H1 (cell line): Measurements from ENCODE around the gene NABP1. TPM values are rescaled to one million over a fixed set of nuclear protein-coding genes. Genes with fewer than 3 reads are reported as not detected.

Experiments
- CTCF ChIA-PET: fragments of 300-600 bp; sonication (Branson Sonifier 250); formaldehyde crosslinking; loops from one replicate; lab custom pipeline; 2021; ENCODE audit not compliant: partially characterized antibody; lab: Charles Lee
- POLR2A ChIA-PET: fragments of 300-600 bp; sonication (Branson Sonifier 250); formaldehyde crosslinking; loops from one replicate; lab custom pipeline; 2021; ENCODE audit warnings: inconsistent platforms; ENCODE audit not compliant: partially characterized antibody; lab: Charles Lee
- DNase-seq, 2 experiments: peaks; one replicate each; pipeline versions ENCODE4 v3.0.0 to v3.0.0-alpha.2; 2010 to 2022; ENCODE audit warnings: low spot score in 2 of 2, low read depth in 1 of 2, mixed read lengths in 1 of 2
- FAIRE-seq: peaks from 2 replicates; lab custom pipeline; 2011; peaks lifted over from hg19 to GRCh38; lab: Jason Lieb, UNC
- H2AFZ ChIP-seq: 2 replicates; pipeline ENCODE4 v1.8.1; 2012; ENCODE audit warnings: low read length, inconsistent platforms
- H2AK5ac ChIP-seq: 2 replicates; pipeline ENCODE4 v1.6.1; 2013; ENCODE audit warnings: low read depth, low read length
- H2BK120ac ChIP-seq: replicated peaks from 2 replicates; pipeline ENCODE3; 2013; ENCODE audit warnings: low read depth, low read length, inconsistent platforms
- H2BK12ac ChIP-seq: 2 replicates; pipeline ENCODE4 v1.6.1; 2013; ENCODE audit warnings: low read depth, low read length
- H2BK15ac ChIP-seq: 2 replicates; pipeline ENCODE4 v1.6.1; 2013; ENCODE audit warnings: low read length
- H2BK20ac ChIP-seq: 2 replicates; pipeline ENCODE4 v1.6.1; 2013; ENCODE audit warnings: low read length
- H2BK5ac ChIP-seq: 2 replicates; pipeline ENCODE4 v1.6.1; 2013; ENCODE audit warnings: low read depth, low read length
- H3K14ac ChIP-seq: 2 replicates; pipeline ENCODE4 v1.6.1; 2013; ENCODE audit warnings: inconsistent platforms; ENCODE audit not compliant: insufficient read length
- H3K18ac ChIP-seq: 2 replicates; pipeline ENCODE4 v1.6.1; 2013; ENCODE audit warnings: low read length; ENCODE audit errors: extremely low read depth
- H3K23ac ChIP-seq: 2 replicates; pipeline ENCODE4 v1.6.1; 2013; ENCODE audit warnings: inconsistent platforms; ENCODE audit not compliant: insufficient read length
- H3K23me2 ChIP-seq: 2 replicates; pipeline ENCODE4 v1.6.1; 2013; ENCODE audit warnings: low read depth, low read length
- H3K27ac ChIP-seq: 2 replicates; pipeline ENCODE4 v1.6.1; 2011; ENCODE audit warnings: low read depth, low read length, inconsistent platforms
- H3K27me3 ChIP-seq, 4 experiments: replicated peaks in 1 of 4; 1 replicate in 1 of 4; 2 replicates in 3 of 4; pipeline versions ENCODE4 v1.6.1 to v1.8.1; 2011 to 2013; ENCODE audit warnings: low read length in 3 of 4, mild to moderate bottlenecking in 3 of 4, inconsistent platforms in 2 of 4, mixed read lengths in 2 of 4, moderate library complexity in 1 of 4; ENCODE audit not compliant: control insufficient read depth in 3 of 4, insufficient read depth in 3 of 4; ENCODE audit errors: extremely low read depth in 1 of 4
- H3K36me3 ChIP-seq, 4 experiments: 2 replicates each; pipeline versions ENCODE4 v1.6.1 to v1.8.1; 2011 to 2013; ENCODE audit warnings: mild to moderate bottlenecking in 4 of 4, low read length in 3 of 4, moderate library complexity in 2 of 4, control low read depth in 1 of 4, inconsistent platforms in 1 of 4; ENCODE audit not compliant: insufficient read depth in 4 of 4, control insufficient read depth in 2 of 4
- H3K4ac ChIP-seq: replicated peaks from 2 replicates; pipeline ENCODE3; 2013; ENCODE audit warnings: low read length, low read depth, mixed read lengths, inconsistent platforms; ENCODE audit not compliant: insufficient read length
- H3K4me1 ChIP-seq, 4 experiments: replicated peaks in 1 of 4; 1 replicate in 1 of 4; 2 replicates in 3 of 4; pipeline versions ENCODE4 v1.6.1 to v1.8.1; 2011 to 2013; ENCODE audit warnings: low read length in 3 of 4, inconsistent platforms in 2 of 4, mixed read lengths in 1 of 4; ENCODE audit not compliant: insufficient read depth in 4 of 4, control insufficient read depth in 3 of 4
- H3K4me2 ChIP-seq, 2 experiments: 2 replicates each; pipeline versions ENCODE4 v1.6.1 to v1.8.1; 2011 to 2013; ENCODE audit warnings: low read depth in 2 of 2, low read length in 2 of 2, control low read depth in 1 of 2, inconsistent platforms in 1 of 2, mild to moderate bottlenecking in 1 of 2; ENCODE audit not compliant: insufficient read depth in 1 of 2
- H3K4me3 ChIP-seq, 4 experiments: fragments of 200-600, 300-600 bp in 1 of 4; sonication (generic), shearing (Covaris generic), sonication (Bioruptor Twin) in 1 of 4; 2 replicates each; pipeline versions ENCODE4 v1.5.1 to v1.8.1; 2011 to 2016; ENCODE audit warnings: low read length in 4 of 4, low read depth in 3 of 4, control low read depth in 2 of 4, inconsistent platforms in 2 of 4, mild to moderate bottlenecking in 2 of 4, mixed read lengths in 1 of 4, moderate library complexity in 1 of 4; ENCODE audit not compliant: insufficient read depth in 2 of 4; ENCODE audit errors: extremely low read depth in 1 of 4
- H3K56ac ChIP-seq: replicated peaks from 2 replicates; pipeline ENCODE3; 2013; ENCODE audit warnings: low read depth, mild to moderate bottlenecking, mixed read lengths, low read length, inconsistent platforms; ENCODE audit not compliant: insufficient read length
- H3K79me1 ChIP-seq: 2 replicates; pipeline ENCODE4 v1.6.1; 2013; ENCODE audit warnings: low read depth, low read length, control low read depth
- H3K79me2 ChIP-seq, 2 experiments: 2 replicates each; pipeline versions ENCODE4 v1.6.1 to v1.8.1; 2012 to 2013; ENCODE audit warnings: low read length in 2 of 2, mild to moderate bottlenecking in 2 of 2, inconsistent platforms in 1 of 2; ENCODE audit not compliant: insufficient read depth in 2 of 2, control insufficient read depth in 1 of 2
- H3K9ac ChIP-seq, 4 experiments: replicated peaks in 1 of 4; 1 replicate in 1 of 4; 2 replicates in 3 of 4; pipeline versions ENCODE4 v1.6.1 to v1.8.1; 2011 to 2013; ENCODE audit warnings: low read depth in 3 of 4, low read length in 3 of 4, control low read depth in 2 of 4, mild to moderate bottlenecking in 2 of 4, moderate library complexity in 2 of 4, inconsistent platforms in 1 of 4; ENCODE audit errors: extremely low read depth in 1 of 4
- H3K9me3 ChIP-seq, 2 experiments: 2 replicates each; pipeline versions ENCODE4 v1.6.1 to v1.8.1; 2012 to 2013; ENCODE audit warnings: mild to moderate bottlenecking in 2 of 2, moderate library complexity in 2 of 2, control low read depth in 1 of 2, inconsistent platforms in 1 of 2, low read depth in 1 of 2, low read length in 1 of 2, mixed read lengths in 1 of 2; ENCODE audit not compliant: insufficient read depth in 2 of 2
- H4K20me1 ChIP-seq, 2 experiments: replicated peaks in 1 of 2; 2 replicates each; pipeline versions ENCODE3 to v1.8.1; 2011 to 2013; ENCODE audit warnings: inconsistent platforms in 2 of 2, low read length in 2 of 2, mild to moderate bottlenecking in 1 of 2; ENCODE audit not compliant: insufficient read depth in 2 of 2, control insufficient read depth in 1 of 2
- H4K5ac ChIP-seq: 2 replicates; pipeline ENCODE4 v1.6.1; 2013; ENCODE audit warnings: low read length, low read depth, mixed read lengths, inconsistent platforms; ENCODE audit not compliant: insufficient read length
- H4K8ac ChIP-seq: 2 replicates; pipeline ENCODE4 v1.8.0; 2013; ENCODE audit warnings: mild to moderate bottlenecking, moderate library complexity, low read length, inconsistent platforms; ENCODE audit not compliant: insufficient read depth; ENCODE audit errors: extremely low read depth
- H4K91ac ChIP-seq: replicated peaks from 2 replicates; pipeline ENCODE3; 2013; ENCODE audit warnings: low read length, mixed read lengths, inconsistent platforms; ENCODE audit not compliant: insufficient read length
- POLR2A ChIP-seq, 2 experiments: IDR thresholded peaks; 1 replicate in 1 of 2; 2 replicates in 1 of 2; pipeline ENCODE4 v1.6.1; 2011; ENCODE audit warnings: low read depth in 2 of 2, low read length in 2 of 2, mild to moderate bottlenecking in 2 of 2; ENCODE audit errors: control extremely low read depth in 1 of 2
- WGBS, 2 experiments: shearing (Covaris generic) in 1 of 2; methylation state at CpG; one replicate each; pipeline versions ENCODE4 v1.1.6 to v1.1.7; 2013 to 2015; ENCODE audit warnings: low lambda C conversion rate in 2 of 2, mixed read lengths in 2 of 2, inconsistent platforms in 1 of 2, low coverage in 1 of 2, missing lambda C conversion rate in 1 of 2; ENCODE audit not compliant: insufficient replicate concordance in 2 of 2, insufficient coverage in 1 of 2, insufficient read length in 1 of 2; ENCODE audit errors: extremely low coverage in 1 of 2, missing lambda C conversion rate in 1 of 2; 5-methylcytosine and 5-hydroxymethylcytosine counted together
- polyA plus RNA-seq, 7 experiments: library from polyadenylated mRNA; depleted of rRNA in 3 of 7; stranded (reverse) in 5 of 7; unstranded in 2 of 7; fragments of >200 nt in 5 of 7; fragments of 200-250 nt in 2 of 7; gene quantifications; 1 replicate in 5 of 7; 2 replicates in 1 of 7; 4 replicates in 1 of 7; pipeline versions ENCODE4 v1.2.1 to v1.2.3, GENCODE V29; 2011 to 2013; ENCODE audit warnings: missing spikeins in 2 of 7, mixed read lengths in 2 of 7
- total RNA-seq: library from RNA; stranded (reverse); fragmentation: NEBNext Ultra II Directional; extraction: Animal tissue kit (Norgen Biotek cat#: 25700); gene quantifications from 2 replicates; pipeline ENCODE4 v1.2.1, GENCODE V29; 2021

Gene NABP1
- total and polyA plus RNA-seq, 2 of the 8 experiments (the other 6 are each of a cell fraction or from before 2014, with no cell fraction given), result 0.63 to 4.8 TPM

DNA sequence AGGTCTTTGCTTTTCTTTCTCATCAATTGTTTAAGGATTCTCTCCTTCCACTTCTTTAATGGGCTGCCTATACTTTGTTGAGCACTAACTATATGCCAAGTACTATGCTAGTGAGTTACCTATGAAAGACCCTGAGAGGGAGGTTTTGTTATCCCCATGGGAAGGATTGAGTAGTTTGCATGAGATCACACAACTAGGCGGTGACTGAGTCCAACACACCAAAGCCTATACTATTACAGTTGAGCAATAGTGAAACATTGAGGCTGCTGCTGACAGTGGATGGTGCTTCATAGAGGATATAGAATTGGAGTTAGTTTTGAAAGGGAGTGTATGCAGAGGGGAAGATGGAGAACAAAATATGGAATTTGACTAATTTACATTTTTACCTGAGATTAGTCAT is 15.8 kb downstream of the NABP1 start:
- TF ChIP-seq POLR2A (IDR thresholded peaks at IDR 0.05; ENCODE audit: control extremely low read depth in 1 of 2, low read depth in 2 of 2, low read length in 2 of 2), result no peak

More for the DNA sequence above, 15.8 kb downstream of the NABP1 start:
- no peaks in the 10 kb centered on the region for H3K79me1 ChIP-seq
- no peak overlapping the region for H3K14ac ChIP-seq
- H3K4me2 ChIP-seq, result no peak overlapping the region
- H2BK120ac ChIP-seq, result no peak overlapping the region
- H3K79me2 ChIP-seq, result no peaks in the 10 kb centered on the region
- POLR2A ChIA-PET, result no interaction called here
- H3K56ac ChIP-seq, result no peak overlapping the region
- no peak overlapping the region for H3K23ac ChIP-seq
- no peak overlapping the region for H4K91ac ChIP-seq
- H3K18ac ChIP-seq, result no peak overlapping the region
- H2AK5ac ChIP-seq, result no peak overlapping the region
- H3K9ac ChIP-seq, result no peak overlapping the region
- H3K9me3 ChIP-seq, result no peaks in the 10 kb centered on the region; a peak in 1 of 4 replicates
- no peak overlapping the region for H2BK12ac ChIP-seq
- H4K5ac ChIP-seq, result no peak overlapping the region
- no peaks in the 10 kb centered on the region for H3K36me3 ChIP-seq
- H2BK20ac ChIP-seq, result no peak overlapping the region
- H2BK15ac ChIP-seq, result no peak overlapping the region
- H3K4me1 ChIP-seq, result no peaks in the 10 kb centered on the region
- no peaks in the 10 kb centered on the region for H3K27me3 ChIP-seq
- H2BK5ac ChIP-seq, result no peak overlapping the region
- DNase-seq (no peak), FAIRE-seq (no peak)
- no peaks in the 10 kb centered on the region for H4K20me1 ChIP-seq
- H3K23me2 ChIP-seq, result no peaks in the 10 kb centered on the region
- CTCF ChIA-PET, result no interaction called here
- no peak overlapping the region for H3K4ac ChIP-seq
- H2AFZ ChIP-seq, result no peak overlapping the region
- H4K8ac ChIP-seq, result no peak overlapping the region
- 100% methylated on average over 1 of the region's 1 CpG; no CpG with 5 or more reads in 1 of the 2 experiments for WGBS, 2 experiments
- H3K4me3 ChIP-seq, result no peak overlapping the region
- H3K27ac ChIP-seq, result no peak overlapping the region
